Spleen (tissue), 11 donors: ENCODE results near the gene TSHZ2. TPM values are rescaled to one million over a fixed set of nuclear protein-coding genes. Genes with fewer than 3 reads are reported as not detected.

Experiments used
- DNase-seq: peaks from one replicate; pipeline ENCODE4 v3.0.0-alpha.2; 2020
- H3K27ac ChIP-seq, 8 donors: fragments of 200-600 bp; sonication (generic) in 7 of 8; 1 replicate in 4 of 8; 2 replicates in 4 of 8; pipeline versions ENCODE4 v1.5.0 to v1.8.0; 2016 to 2021; ENCODE audit warnings: inconsistent platforms in 4 of 8, mild to moderate bottlenecking in 4 of 8, moderate library complexity in 1 of 8
- H3K27me3 ChIP-seq, 7 donors: fragments of 200-600 bp; sonication (generic) in 6 of 7; replicated peaks in 1 of 7; 1 replicate in 4 of 7; 2 replicates in 3 of 7; pipeline versions ENCODE4 v1.5.0 to v1.8.0; 2016 to 2021; ENCODE audit warnings: inconsistent platforms in 3 of 7, mild to moderate bottlenecking in 1 of 7
- H3K36me3 ChIP-seq, 6 donors: fragments of 200-600 bp; sonication (generic) in 5 of 6; 1 replicate in 4 of 6; 2 replicates in 2 of 6; pipeline versions ENCODE4 v1.5.0 to v1.8.0; 2016 to 2021; ENCODE audit warnings: inconsistent platforms in 2 of 6
- H3K4me1 ChIP-seq, 6 donors: fragments of 200-600 bp; sonication (generic) in 5 of 6; 1 replicate in 3 of 6; 2 replicates in 3 of 6; pipeline versions ENCODE4 v1.5.0 to v1.8.0; 2016 to 2021; ENCODE audit warnings: inconsistent platforms in 3 of 6
- H3K4me3 ChIP-seq, 8 donors: fragments of 200-600 bp; sonication (generic) in 7 of 8; 1 replicate in 4 of 8; 2 replicates in 4 of 8; pipeline versions ENCODE4 v1.5.0 to v1.8.0; 2016 to 2021; ENCODE audit warnings: inconsistent platforms in 4 of 8, mild to moderate bottlenecking in 4 of 8, moderate library complexity in 2 of 8
- H3K9me3 ChIP-seq, 8 donors: fragments of 200-600 bp; sonication (generic) in 7 of 8; 1 replicate in 4 of 8; 2 replicates in 4 of 8; pipeline versions ENCODE4 v1.5.0 to v1.8.0; 2016 to 2021; ENCODE audit warnings: inconsistent platforms in 4 of 8
- POLR2A ChIP-seq, 3 donors: fragments of 450-650 bp; IDR thresholded peaks; one replicate each; pipeline ENCODE4 v1.5.1; 2017; ENCODE audit warnings: antibody characterized with exemption in 3 of 3, mild to moderate bottlenecking in 1 of 3
- POLR2AphosphoS5 ChIP-seq, 3 donors: sonication (generic); formaldehyde crosslinking; IDR thresholded peaks; one replicate each; pipeline ENCODE4 v1.5.1; 2017; ENCODE audit warnings: antibody characterized with exemption in 3 of 3
- WGBS, 5 donors: extraction: QIAGEN DNeasy Blood & Tissue Kit in 3 of 5; methylation state at CpG; one replicate each; pipeline versions ENCODE4 v1.1.5 to v1.1.7; 2013 to 2018; 5-methylcytosine and 5-hydroxymethylcytosine counted together
- intact Hi-C: fragments of 100-400 bp; cut with DNase I; formaldehyde crosslinking; loops from one replicate; pipeline ENCODE4 v1.15.0; 2023; ENCODE audit warnings: low total_unique reads
- polyA plus RNA-seq, 3 donors: library from polyadenylated mRNA; stranded (reverse); fragments of 200-250 nt; gene quantifications; one replicate each; pipeline ENCODE4 v1.2.1, GENCODE V29; 2013
- total RNA-seq, 7 donors: library from RNA; depleted of rRNA in 3 of 7; stranded (reverse); fragments of >200 nt in 3 of 7; fragmentation: NEBNext Ultra II Directional in 4 of 7; extraction: Animal tissue kit (Norgen Biotek cat#: 25700) in 4 of 7; gene quantifications; one replicate each; pipeline versions ENCODE4 v1.1.0 to v1.2.1, GENCODE V29; 2016 to 2021
- TF ChIP-seq, protein P1 (sequence below), 11 experiments: fragments of 200-600 bp in 7 of 11; fragments of 450-650 bp in 4 of 11; sonication (generic) in 4 of 11; IDR thresholded peaks in 8 of 11; conservative IDR thresholded peaks in 3 of 11; 1 replicate in 7 of 11; 2 replicates in 4 of 11; pipeline versions ENCODE4 v1.4.0 to v1.8.0; 2016 to 2021; ENCODE audit warnings: antibody characterized with exemption in 11 of 11, inconsistent platforms in 4 of 11, mild to moderate bottlenecking in 1 of 11
- donor health status: healthy with polysubstance abuse.
- donor health status: DM: no; HTN: no; CAD: no; lungs with moderate emphysema.
- donor health status: DM: no; HTN: no; CAD: no.
- donor health status: Bipolar disorder and iron deficiency.
- donor health status: healthy.
- donor health status: DM: no; HTN: no; CAD: no.
- donor health status: DM: yes; HTN: yes; CAD: no.

TSHZ2 gene
- total and polyA plus RNA-seq, 10 donors: 0.86 to 19.2 (median 15.7) TPM

DNA sequence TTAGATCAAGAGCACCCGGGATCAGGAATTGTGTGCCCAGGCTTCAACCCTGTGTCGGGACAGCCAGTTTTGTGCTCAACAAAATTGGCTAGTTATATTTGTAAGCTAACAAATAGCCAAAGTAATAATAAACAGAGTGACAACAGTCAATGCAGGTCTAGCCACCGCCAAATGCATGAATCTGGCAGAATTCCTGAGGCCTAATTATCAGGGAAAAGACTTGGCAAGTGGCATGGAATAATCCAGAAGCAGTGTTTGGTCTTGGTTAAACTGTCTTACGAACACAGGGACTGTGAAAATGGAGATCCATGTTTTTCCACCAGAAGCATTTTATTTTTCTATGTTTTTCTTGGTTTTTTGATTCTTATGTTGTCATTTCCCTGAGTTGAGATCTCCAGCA lies 352.7 kb downstream of the TSHZ2 start:
- TF ChIP-seq POLR2A (IDR thresholded peaks at IDR 0.05): no peak
- TF ChIP-seq, protein P1, sequence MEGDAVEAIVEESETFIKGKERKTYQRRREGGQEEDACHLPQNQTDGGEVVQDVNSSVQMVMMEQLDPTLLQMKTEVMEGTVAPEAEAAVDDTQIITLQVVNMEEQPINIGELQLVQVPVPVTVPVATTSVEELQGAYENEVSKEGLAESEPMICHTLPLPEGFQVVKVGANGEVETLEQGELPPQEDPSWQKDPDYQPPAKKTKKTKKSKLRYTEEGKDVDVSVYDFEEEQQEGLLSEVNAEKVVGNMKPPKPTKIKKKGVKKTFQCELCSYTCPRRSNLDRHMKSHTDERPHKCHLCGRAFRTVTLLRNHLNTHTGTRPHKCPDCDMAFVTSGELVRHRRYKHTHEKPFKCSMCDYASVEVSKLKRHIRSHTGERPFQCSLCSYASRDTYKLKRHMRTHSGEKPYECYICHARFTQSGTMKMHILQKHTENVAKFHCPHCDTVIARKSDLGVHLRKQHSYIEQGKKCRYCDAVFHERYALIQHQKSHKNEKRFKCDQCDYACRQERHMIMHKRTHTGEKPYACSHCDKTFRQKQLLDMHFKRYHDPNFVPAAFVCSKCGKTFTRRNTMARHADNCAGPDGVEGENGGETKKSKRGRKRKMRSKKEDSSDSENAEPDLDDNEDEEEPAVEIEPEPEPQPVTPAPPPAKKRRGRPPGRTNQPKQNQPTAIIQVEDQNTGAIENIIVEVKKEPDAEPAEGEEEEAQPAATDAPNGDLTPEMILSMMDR (IDR thresholded peaks at IDR 0.05 in 8 of 11, conservative IDR thresholded peaks at IDR 0.05 in 3 of 11): no peak
- TF ChIP-seq POLR2AphosphoS5 (IDR thresholded peaks at IDR 0.05): no peak
- no peak overlapping the region for H3K4me3 ChIP-seq

DNA sequence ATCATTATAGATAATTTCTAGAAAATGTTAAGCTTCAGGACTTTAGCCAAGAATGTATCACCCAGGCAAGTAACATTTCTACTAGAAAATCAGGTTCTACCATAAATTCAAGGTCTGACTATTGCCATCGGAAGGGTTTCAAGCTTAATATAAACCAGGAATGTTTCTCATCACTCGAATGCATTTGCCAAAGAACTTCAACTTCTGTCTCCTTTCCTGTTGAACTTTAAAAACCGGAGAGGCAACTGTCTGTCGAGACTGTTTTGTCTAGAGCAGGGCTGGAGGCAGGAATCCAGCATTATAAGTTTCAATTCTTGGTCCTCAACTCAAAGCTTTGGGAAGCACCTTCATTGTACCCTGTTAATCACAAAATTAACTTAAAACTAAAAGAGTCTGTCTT lies 356.8 kb downstream of the TSHZ2 start:
- no peaks in the 10 kb centered on the region for H3K27me3 ChIP-seq
- DNase-seq: no peak
- no peaks in the 10 kb centered on the region for H3K4me1 ChIP-seq
- no peak overlapping the region for H3K27ac ChIP-seq
- WGBS, 5 donors: 66 to 75% (median 74%) methylated on average over 4 of the region's 4 CpGs
- intact Hi-C loops: no loop called here
- H3K9me3 ChIP-seq: no peaks in the 10 kb centered on the region
- no peaks in the 10 kb centered on the region for H3K36me3 ChIP-seq
- H3K4me3 ChIP-seq: no peak overlapping the region
- TF ChIP-seq POLR2A (IDR thresholded peaks at IDR 0.05) (no peak), POLR2AphosphoS5 (IDR thresholded peaks at IDR 0.05) (no peak)
- TF ChIP-seq, protein P1 (IDR thresholded peaks at IDR 0.05 in 8 of 11, conservative IDR thresholded peaks at IDR 0.05 in 3 of 11): no peak

More for the DNA sequence above, 352.7 kb downstream of the TSHZ2 start:
- Histone ChIP-seq H3K27me3 (no peaks in the 10 kb centered on the region), H3K36me3 (no peaks in the 10 kb centered on the region), H3K27ac (no peak overlapping the region), H3K9me3 (no peaks in the 10 kb centered on the region), H3K4me1 (no peaks in the 10 kb centered on the region)
- intact Hi-C loops: no loop called here
- no peak for DNase-seq
- 73 to 85% (median 76%) methylated on average over 4 of the region's 4 CpGs for WGBS, 5 donors

DNA sequence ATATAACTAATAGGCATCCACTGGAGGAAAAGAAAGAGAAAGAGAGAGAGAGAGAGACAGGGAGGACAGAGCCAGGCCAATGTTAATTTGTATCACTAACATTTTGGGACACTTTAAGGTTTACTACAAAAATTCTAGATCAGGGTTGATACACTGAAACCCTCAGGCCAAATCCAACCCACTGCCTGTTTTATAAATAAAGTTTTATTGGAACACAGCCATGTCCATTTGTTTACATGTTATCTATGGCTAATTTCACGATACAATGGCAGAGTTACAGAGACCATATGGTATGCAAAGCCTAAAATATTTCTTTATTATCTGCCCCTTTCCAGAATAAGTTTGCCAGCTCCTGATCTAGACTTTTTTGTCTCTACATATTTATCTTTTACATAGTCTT lies 357.6 kb downstream of the TSHZ2 start:
- 70 to 86% (median 82%) methylated on average over 1 of the region's 1 CpG for WGBS, 5 donors
- Histone ChIP-seq H3K27me3 (no peaks in the 10 kb centered on the region), H3K27ac (no peak overlapping the region), H3K4me3 (no peak overlapping the region), H3K9me3 (no peaks in the 10 kb centered on the region), H3K36me3 (no peaks in the 10 kb centered on the region), H3K4me1 (no peaks in the 10 kb centered on the region)
- DNase-seq: no peak
- no peak for TF ChIP-seq POLR2A (IDR thresholded peaks at IDR 0.05)
- TF ChIP-seq, protein P1 (IDR thresholded peaks at IDR 0.05 in 8 of 11, conservative IDR thresholded peaks at IDR 0.05 in 3 of 11): no peak
- intact Hi-C loops: no loop called here

DNA sequence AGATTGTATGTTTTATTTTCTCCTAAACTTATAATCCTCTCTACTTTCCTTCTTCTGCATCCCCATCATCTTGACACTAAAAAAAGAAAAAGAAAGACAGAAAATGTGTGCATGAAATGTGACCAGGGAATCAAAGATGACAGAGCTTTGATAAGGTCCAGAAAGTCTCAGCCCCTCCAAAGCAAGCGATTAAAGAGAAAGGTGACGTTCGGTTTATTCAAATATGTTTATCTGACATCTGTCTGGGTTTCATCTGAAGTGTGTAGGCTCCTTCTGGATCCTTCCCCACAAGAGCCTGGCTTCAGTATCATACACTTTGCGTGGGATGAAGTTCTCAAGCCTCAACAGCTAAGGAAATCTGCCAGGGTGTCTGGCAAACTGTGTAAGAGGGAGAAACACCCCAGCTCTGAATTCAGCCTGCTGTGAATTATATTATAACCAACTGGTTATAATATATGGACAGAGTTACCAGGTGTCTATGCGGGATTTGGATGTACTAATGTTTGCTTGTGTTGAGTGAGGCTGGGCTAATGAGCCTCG lies 358.5 kb downstream of the TSHZ2 start:
- Histone ChIP-seq H3K4me1 (no peaks in the 10 kb centered on the region), H3K36me3 (no peaks in the 10 kb centered on the region), H3K27me3 (no peaks in the 10 kb centered on the region), H3K9me3 (no peaks in the 10 kb centered on the region), H3K27ac (no peak overlapping the region), H3K4me3 (no peak overlapping the region)
- WGBS, 5 donors: 66 to 91% (median 83%) methylated on average over 6 of the region's 6 CpGs
- DNase-seq: no peak
- TF ChIP-seq, protein P1 (IDR thresholded peaks at IDR 0.05 in 8 of 11, conservative IDR thresholded peaks at IDR 0.05 in 3 of 11): no peak
- TF ChIP-seq POLR2A (IDR thresholded peaks at IDR 0.05): no peak
- intact Hi-C loops: no loop called here
